Measurements from ENCODE around the gene MAD2L2. TPM values are rescaled to one million over a fixed set of nuclear protein-coding genes. Genes with fewer than 3 reads are reported as not detected.

Gene MAD2L2
- polyA plus RNA-seq, 4 donors, result 26.4 to 46.8 (median 39.7) TPM

DNA sequence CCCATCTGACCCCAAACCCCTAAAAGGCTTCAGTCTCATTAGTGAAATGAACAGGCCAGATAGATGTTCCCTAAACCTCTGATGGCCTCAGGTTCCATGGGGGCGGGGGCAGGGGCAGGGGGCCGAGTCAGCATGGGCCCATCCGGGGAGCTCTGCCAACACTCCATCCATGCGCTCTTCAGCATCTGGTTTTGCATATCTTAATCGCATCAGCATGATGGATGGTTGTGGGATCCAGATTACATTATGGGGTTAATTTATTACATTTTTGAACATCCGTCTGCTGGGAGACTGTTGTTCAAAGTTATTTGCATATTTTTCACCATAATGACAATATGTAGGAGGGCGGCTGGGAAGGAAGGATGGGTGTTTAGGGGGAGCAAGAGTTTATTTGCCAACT is 3.1 kb upstream of the MAD2L2 start:
- DNase-seq (ENCODE audit: low read depth in 4 of 4, low spot score in 3 of 4), result no peak

DNA sequence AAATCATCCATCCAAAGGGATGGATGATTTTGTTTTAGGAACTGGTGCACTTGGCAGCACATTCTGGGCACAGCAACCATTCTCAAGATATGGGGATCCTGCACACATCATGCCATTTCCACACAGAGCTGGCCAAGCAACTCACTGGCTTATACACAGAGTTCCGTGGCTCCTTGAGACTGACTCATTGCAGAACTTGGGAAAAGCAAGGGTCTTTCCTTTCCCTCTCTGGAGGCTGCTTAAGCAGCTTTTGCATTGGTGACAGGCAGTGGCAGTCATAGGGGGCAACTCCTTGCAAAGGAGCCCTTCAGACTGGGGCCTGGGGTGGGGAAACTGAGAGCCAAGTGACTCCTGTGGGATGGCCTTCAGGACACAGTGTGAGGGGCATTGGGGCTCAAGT is 1.9 kb upstream of the MAD2L2 start:
- no peak for DNase-seq (ENCODE audit: low read depth in 4 of 4, low spot score in 3 of 4)

DNA sequence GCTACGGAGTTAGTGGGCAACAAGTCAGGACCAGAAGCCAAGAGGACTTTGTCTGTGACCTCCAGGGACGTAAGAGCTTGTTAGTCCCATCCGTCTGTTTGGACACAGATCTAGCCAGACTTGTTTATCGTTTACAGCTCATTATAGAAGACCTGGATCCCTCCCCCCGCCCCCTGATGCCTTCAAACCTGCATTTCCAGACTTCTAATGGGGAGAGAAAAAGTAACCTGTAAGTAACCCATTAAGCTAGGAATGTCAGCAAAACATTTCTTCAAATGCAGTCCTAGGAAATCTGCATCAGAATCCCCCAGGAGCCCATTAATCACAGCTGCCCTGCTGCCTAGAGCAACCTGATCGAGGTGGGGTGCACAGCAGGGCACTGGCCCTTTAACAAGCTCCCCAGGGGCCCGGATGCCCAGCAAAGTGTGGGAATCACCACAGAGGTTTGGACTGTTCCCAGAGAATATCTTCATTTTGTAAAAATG is 1.4 kb upstream of the MAD2L2 start:
- no peak for DNase-seq (ENCODE audit: low read depth in 4 of 4, low spot score in 3 of 4)

DNA sequence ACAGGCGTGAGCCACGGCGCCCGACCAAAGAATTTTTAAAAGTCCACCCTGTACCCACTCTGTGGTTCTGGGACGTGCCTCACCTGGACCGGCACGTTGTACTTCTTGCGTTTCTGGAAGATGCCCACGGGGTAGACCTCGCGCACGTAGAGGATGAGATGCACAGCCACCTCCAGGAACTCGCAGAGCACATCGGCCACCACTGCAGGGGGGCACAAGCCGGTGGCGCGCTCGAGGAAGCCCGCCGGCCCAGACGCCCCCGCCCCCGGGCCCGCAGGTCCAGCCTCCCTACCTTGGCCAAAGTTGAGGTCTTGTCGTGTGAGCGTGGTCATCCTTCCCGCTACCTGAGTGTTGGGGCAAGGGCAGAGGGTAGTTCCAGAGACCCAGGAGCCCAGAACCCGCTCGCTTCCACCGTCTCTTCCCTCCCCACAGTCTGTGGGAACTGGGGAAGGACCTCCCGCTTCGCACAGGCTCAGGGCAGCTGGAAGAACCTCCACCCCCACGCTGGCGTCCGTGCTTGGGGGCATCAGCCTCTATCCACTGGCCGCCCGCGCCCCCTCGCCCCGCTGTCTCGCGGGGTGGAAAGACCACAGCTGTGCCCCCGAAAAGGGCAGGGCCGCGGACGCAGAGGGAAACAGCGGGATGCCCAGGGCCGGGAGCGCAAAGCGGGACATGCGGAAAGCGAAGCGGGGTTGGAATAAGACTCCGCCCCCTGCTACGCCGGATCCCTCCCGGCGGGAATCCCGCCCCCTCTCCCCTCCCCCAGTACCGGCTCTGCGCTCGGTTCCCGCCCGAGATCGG is 478 bp downstream of the MAD2L2 start:
- no peak for DNase-seq (ENCODE audit: low read depth in 4 of 4, low spot score in 3 of 4)

DNA sequence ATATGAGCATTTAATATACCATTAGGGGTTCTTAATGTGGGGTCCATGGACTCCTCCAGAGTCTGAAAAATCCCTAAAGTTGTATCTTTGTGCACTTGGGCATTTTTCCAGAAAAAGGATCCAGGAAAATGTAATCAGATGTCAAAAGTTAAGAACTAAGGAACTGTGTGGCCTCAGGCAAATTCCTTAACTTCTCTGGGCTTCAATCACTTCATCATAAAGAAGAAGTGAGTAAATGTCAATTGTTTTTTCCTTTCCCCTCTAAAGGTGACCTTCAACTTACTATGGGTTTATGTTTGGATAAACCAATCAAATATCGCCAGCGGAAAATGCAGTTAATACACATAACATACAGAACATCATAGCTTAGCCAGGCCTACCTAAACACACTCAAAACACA is 2.5 kb downstream of the MAD2L2 start:
- no peak for DNase-seq (ENCODE audit: low read depth in 4 of 4, low spot score in 3 of 4)

DNA sequence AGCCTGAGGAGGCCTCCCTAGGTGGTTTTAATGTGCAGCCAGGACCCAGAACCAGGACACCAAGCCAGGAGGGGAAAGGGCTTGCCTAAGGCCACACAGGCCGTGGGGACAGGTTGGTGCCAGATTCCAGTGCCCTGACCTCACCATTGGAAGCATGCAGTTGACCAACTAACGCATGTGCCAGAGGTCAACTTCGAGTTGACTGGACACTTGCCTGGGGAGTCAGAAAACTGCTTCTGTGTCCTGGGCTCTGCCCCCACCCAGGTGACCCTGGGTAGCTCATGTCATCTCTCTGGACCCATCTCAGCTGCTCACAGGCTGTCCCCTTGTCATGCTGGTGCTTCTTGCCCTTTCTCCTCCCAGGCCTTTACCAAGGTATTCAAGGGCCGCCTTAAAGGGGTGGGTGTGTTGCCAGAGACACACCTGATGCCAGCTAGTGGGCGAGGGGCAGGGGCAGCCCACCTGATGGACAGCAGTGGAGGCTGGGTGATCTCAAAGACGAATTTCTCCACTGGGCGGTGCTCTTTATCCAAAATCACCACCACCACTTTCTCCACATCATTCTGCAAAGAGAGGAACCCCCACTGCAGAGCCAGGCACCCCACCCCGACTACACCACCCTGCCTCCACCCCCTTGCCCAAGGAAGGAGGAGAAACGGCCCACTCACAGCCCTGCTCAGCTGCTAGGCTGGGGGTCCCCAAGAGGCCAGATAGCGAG is 4.4 kb downstream of the MAD2L2 start:
- DNase-seq (ENCODE audit: low read depth in 4 of 4, low spot score in 3 of 4), result no peak

DNA sequence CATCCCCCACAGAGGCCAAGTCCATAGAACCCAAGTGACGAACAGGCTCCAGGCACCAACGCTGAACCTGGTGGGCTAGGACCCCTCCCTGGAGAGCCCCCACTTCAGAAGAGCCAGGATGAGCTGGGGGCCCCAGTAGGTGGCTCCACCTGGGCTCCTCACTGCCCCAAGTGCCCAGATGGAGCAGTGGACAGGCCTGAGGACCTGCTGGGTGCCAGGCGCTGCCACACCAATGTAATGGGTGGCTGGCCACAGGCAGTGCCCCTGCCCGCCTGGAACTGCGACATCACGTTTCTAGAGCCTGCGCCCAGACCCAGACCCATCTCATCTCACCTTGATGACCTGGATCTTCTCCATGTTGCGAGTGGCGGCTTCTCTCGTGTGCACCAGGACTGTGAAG is 5.6 kb downstream of the MAD2L2 start:
- no peak for DNase-seq (ENCODE audit: low read depth in 4 of 4, low spot score in 3 of 4)

DNA sequence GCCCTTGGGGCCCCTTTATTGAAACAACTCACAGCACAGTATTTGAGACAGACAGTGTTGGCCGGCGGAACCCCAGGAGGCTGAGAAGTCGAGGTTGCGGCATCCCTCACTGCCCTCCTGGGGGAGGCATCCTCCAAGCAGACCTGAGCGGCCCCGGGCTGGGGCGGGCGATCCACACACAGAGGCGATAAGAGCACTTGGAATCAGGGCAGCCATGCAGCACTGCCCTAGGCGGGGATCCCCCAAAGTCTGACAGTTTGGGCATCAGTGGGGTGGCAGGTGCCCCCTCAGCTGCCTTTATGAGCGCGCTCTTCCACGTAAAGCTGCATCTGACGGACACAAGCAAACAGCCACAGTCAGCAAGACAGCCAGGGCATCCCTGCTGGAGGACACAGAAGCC is 6.5 kb downstream of the MAD2L2 start:
- no peak for DNase-seq (ENCODE audit: low read depth in 4 of 4, low spot score in 3 of 4)

DNA sequence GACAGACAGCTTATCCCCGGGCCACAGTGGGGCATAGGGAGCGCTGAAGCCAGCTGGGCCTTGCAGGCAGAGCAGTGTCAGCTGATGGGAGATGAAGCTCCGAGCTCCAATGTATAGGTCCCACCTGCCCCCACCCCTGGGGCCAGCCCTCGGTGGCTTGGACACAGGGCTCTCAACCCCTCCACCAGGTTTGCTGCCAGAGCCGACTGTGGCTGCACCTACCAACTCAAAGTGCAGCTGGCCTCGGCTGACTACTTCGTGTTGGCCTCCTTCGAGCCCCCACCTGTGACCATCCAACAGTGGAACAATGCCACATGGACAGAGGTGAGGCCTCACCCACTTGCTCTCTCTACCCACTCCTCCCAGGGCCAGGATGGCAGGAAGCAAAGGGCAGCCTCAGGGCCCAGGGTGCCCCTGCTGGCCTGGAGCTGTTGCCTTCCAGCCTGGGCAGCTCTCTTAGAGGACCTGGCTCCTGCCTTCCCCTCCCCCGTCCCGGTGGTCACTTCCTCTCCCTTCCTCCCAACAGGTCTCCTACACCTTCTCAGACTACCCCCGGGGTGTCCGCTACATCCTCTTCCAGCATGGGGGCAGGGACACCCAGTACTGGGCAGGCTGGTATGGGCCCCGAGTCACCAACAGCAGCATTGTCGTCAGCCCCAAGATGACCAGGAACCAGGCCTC is 7.7 kb downstream of the MAD2L2 start:
- DNase-seq (ENCODE audit: low read depth in 4 of 4, low spot score in 3 of 4), result no peak

DNA sequence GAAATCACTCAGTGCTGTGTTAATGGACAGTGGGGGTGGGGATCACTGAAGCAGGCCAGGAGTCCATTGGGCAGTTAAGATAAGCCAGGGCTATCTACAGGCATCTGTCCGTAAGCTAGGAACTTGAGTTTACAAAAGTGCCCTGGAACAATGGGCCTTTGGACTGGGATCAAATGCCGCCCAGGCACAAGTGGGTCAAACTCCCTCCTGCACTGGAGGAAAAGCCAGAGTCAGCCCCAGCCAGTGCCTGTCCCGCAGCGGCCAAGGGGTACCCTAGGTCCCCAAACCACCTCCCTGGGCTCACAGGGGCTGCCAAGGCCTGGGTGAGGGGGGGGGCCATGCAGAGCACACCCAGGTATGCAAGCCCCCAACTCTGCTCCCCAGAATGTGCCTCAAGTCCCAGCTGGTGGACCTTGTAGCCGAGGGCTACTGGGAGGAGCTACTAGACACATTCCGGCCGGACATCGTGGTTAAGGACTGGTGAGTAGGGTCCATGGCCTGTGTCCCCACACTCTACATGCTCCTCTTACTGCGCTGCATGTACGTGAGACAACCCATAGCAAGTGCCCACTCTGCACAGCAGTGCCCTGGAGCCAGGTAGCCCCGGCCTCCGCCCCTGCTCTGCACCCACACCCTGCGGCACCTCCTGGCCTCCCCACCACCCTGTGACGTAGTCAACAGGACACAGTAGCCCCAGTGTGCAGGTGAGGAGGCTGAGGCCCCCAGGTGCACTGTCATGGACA is 9.2 kb downstream of the MAD2L2 start:
- no peak for DNase-seq (ENCODE audit: low read depth in 4 of 4, low spot score in 3 of 4)

DNA sequence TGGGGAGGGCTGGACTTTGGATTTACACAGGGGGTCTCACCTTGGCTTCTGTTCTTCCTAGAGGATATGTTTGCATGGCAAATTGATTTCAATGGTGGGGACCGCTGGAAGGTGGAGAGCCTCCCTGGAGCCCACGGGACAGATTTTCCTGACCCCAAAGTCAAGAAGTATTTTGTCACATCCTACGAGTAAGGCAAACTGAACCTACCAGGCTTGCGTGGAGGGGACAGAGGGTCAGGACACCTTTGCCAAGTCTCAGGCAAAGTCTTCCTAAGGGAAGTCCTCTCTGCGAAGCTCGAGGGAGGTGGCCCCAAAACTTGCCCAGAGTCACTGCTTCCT is 9.8 kb downstream of the MAD2L2 start:
- no peak for DNase-seq (ENCODE audit: low read depth in 4 of 4, low spot score in 3 of 4)

DNA sequence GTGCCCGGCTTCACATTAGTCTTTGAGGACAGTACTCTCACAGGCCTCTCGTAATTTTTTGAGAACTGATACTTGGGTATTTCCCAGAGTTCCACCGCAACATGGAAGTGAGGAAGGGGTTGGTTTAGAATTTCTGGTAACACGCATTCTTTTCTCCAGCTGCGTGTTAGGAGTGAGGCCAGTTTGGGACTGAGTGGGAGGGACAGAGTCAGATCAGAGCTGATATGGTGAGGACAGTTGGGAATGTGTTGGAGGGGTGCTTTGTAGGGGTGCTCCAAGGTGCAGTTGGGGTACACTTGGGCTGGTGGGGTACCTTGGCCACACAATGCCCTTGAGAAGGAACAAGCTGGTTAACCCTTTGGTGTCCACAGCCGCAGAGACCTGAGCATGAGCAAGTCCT is 10.2 kb downstream of the MAD2L2 start:
- no peak for DNase-seq (ENCODE audit: low read depth in 4 of 4, low spot score in 3 of 4)

DNA sequence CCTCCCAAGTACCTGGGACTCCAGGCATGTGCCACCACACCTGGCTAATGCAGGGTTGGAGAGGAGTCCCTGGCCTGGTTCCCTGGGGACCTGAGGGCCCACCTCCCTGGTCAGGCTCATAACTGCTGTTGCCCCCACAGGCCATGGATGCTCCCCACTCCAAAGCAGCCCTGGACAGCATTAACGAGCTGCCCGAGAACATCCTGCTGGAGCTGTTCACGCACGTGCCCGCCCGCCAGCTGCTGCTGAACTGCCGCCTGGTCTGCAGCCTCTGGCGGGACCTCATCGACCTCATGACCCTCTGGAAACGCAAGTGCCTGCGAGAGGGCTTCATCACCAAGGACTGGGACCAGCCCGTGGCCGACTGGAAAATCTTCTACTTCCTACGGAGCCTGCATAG is 12.4 kb downstream of the MAD2L2 start:
- no peak for DNase-seq (ENCODE audit: low read depth in 4 of 4, low spot score in 3 of 4)

DNA sequence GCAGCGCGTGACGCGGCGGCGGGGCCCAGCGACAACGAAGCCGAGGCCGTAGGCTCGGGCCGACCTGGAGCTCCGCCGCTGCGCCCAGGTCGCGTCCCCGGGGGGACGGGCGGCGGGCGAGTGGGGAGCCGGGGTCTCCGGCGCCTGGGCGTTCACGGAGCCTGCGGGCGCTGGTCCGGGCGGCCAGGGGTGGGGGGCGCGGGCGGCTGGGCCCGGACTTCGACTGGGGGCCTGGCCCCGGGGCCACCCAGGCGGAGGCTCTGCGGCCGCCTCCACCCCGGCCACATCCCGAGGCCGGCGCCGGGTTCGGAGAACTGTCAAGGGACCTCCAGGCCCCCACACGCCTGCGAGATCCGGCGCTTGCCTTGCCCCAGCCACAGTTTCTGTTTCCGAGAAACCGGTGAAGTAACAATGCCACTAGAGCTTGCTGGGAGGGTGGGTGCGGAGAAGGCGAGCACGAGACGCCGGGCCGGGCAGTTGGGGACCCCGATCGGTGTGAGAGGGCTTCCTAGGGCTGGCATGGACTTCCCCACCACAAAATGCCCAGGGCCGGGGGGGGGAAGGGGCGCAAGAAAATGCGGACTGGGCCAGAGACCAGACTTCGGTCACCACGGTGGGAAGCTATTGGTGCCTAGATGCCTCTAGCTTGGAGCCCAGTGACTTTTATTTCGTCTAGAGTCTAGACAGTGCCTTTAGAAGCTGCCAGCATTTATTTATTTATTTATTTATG is 16.4 kb downstream of the MAD2L2 start:
- no peak for DNase-seq (ENCODE audit: low read depth in 4 of 4, low spot score in 3 of 4)

DNA sequence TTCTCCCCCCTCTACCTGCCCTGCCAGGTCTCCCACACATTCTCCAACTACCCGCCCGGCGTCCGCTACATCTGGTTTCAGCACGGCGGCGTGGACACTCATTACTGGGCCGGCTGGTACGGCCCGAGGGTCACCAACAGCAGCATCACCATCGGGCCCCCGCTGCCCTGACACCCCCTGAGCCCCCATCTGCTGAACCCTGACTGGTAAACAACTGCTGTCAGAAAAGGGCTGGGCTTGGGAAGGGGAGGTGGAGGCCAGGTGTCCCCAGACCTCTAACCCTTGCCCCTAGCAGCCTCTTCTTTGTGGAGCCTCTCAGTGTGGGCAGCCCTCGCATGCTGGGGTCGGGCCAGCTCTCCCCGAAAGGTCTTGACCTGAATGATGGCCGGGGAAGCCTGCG is 19.8 kb downstream of the MAD2L2 start:
- no peak for DNase-seq (ENCODE audit: low read depth in 4 of 4, low spot score in 3 of 4)

DNA sequence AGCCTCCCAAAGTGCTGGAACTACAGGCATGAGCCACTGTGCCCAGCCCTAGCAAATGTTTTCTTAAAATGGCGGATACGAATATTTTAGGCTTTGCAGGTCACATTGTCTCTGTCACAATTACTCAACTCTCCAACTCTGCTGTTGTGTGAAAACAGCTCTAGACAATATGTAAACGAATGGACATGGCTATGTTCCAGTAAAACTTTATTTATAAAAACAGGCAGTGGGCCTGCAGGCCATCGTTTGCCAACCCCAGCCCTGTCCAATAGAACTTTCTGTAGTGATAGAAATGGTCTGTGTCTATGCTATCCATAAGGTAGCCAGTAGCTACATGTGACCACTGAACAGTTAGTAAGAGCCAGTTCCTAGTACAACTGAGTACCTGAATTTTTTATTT is 21.2 kb downstream of the MAD2L2 start:
- DNase-seq (ENCODE audit: low read depth in 4 of 4, low spot score in 3 of 4), result no peak

DNA sequence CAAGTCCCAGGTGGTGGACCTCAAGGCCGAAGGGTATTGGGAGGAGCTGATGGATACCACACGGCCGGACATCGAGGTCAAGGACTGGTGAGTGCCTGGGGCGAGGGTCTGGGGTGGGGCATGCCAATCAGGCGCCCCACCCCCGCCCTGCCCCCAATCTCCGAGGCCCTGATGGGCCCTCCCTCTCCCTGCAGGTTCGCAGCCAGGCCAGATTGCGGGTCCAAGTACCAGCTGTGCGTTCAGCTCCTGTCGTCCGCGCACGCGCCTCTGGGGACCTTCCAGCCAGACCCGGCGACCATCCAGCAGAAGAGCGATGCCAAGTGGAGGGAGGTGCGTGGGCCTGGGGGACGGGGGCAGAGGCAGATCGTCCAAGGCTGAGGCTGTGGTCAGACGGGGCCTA is 22.4 kb downstream of the MAD2L2 start:
- no peak for DNase-seq (ENCODE audit: low read depth in 4 of 4, low spot score in 3 of 4)

DNA sequence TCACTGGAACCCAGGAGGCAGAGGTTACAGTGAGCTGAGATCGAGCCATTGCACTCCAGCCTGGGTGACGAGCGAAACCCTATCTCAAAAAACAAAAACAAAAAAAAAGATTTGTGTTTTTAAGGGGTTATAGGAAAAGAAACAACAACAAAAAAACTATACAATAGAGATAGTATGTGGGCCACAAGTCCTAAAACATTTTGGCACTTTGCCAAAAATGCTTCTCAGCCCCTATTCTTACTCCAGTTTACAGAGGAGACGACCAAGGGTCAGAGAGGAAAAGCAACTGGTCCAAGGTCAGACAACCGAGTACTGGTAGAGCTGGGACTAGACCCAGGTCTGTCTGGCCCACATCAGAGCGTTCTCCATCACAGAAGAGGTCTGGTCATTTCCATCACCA is 23.3 kb downstream of the MAD2L2 start:
- DNase-seq (ENCODE audit: low read depth in 4 of 4, low spot score in 3 of 4), result no peak

DNA sequence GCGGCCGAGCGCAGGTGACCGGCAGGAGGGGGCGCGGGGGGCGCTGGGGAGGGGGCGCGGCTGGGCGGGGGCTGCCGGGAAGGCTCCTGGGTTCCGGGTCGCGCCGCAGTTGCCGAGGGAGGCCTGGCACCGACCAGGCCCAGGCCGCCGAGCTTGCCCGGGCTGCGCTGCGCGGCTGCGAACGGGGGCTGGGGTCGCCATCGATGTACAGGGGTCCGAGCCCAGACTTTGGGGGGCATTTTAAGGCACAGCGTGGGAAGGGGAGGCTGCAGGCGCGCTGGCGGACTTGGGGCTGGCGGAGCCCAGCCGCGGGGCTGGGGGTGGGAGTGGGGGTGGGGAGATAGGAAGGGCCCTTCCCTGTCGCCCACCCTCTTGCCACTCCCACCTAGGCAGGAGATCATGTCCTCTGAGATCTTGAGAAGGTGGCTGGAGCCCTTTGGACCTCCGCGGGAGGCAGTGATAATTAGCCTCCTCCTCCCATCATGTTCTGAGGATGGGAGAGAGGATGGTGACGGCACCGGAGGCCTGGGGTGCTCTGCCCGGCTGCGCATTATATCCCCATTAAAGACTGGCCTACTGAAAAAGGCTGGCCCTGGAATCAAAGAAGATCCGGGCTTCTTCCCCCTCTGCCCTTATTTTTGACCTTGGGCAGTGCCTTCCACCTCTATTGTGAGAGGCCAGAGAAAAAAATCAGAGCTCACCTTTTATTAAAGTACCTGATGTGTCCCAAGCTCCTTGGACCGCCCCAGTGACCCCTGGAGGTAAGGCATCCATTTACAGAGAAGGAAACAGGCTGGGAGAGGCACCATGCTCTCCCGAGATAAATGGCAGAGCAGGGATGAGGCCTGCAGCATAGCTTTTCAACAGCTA is 25.8 kb downstream of the MAD2L2 start:
- DNase-seq (ENCODE audit: low read depth in 4 of 4, low spot score in 3 of 4), result no peak

Measured in left renal pelvis (tissue), 4 donors.